RCC 7860 (cell line): ENCODE results near the gene FBXW11.
"Not testable (repeated sequence)": the region's sequence is repeated elsewhere in the genome, so short reads cannot be mapped to it uniquely, and the experiment has no call there.

Source experiments
- DNase-seq: peaks from one replicate; pipeline ENCODE4 v3.0.0-alpha.2; 2015; ENCODE audit warnings: low spot score
- FAIRE-seq: peaks from 2 replicates; lab custom pipeline; 2012; peaks lifted over from hg19 to GRCh38; lab: Jason Lieb, UNC

The FBXW11 gene

GRCh38 chr5:171956314-171956713 lies 50.1 kb downstream of the FBXW11 start:
- no peak for FAIRE-seq
- DNase-seq = no peak

GRCh38 chr5:171955761-171956160 lies 50.7 kb downstream of the FBXW11 start:
- FAIRE-seq (no peak), DNase-seq (no peak)

GRCh38 chr5:171954721-171955120 lies 51.7 kb downstream of the FBXW11 start:
- no peak for DNase-seq
- no peak for FAIRE-seq

- peak; percentile 15 for FAIRE-seq
- peak; percentile 12 for DNase-seq
Observed at GRCh38 chr5:171953860-171954701, 52.4 kb downstream of the FBXW11 start.

GRCh38 chr5:171952021-171952420 lies 54.4 kb downstream of the FBXW11 start:
- DNase-seq (no peak), FAIRE-seq (no peak)

- FAIRE-seq (no peak), DNase-seq (no peak)
Observed at GRCh38 chr5:171951218-171951617, 55.2 kb downstream of the FBXW11 start.

GRCh38 chr5:171946000-171946781 lies 60.2 kb downstream of the FBXW11 start:
- FAIRE-seq = no peak
- no peak for DNase-seq

- FAIRE-seq (no peak), DNase-seq (no peak)
Observed at GRCh38 chr5:171945476-171945875, 61.0 kb downstream of the FBXW11 start.

- no peak for FAIRE-seq
Observed at GRCh38 chr5:171945066-171945465, 61.4 kb downstream of the FBXW11 start.

GRCh38 chr5:171942112-171942516 lies 64.3 kb downstream of the FBXW11 start:
- DNase-seq, FAIRE-seq: not testable (repeated sequence)

More at GRCh38 chr5:171945066-171945465, 61.4 kb downstream of the FBXW11 start:
- DNase-seq = no peak

GRCh38 chr5:171941675-171942074 lies 64.8 kb downstream of the FBXW11 start:
- FAIRE-seq = peak; percentile 32
- DNase-seq = not testable (repeated sequence)

- not testable (repeated sequence) for FAIRE-seq, DNase-seq
Observed at GRCh38 chr5:171941275-171941674, 65.2 kb downstream of the FBXW11 start.

GRCh38 chr5:171939951-171940350 lies 66.5 kb downstream of the FBXW11 start:
- no peak for DNase-seq
- FAIRE-seq = no peak

- FAIRE-seq = no peak
- no peak for DNase-seq
Observed at GRCh38 chr5:171938358-171938757, 68.1 kb downstream of the FBXW11 start.

- no peak for DNase-seq
- FAIRE-seq = no peak
Observed at GRCh38 chr5:171937351-171937750, 69.1 kb downstream of the FBXW11 start.

GRCh38 chr5:171934586-171934985 lies 71.9 kb downstream of the FBXW11 start:
- FAIRE-seq (no peak), DNase-seq (no peak)

- DNase-seq (no peak), FAIRE-seq (no peak)
Observed at GRCh38 chr5:171931163-171931562, 75.3 kb downstream of the FBXW11 start.

GRCh38 chr5:171927345-171927941 lies 79.0 kb downstream of the FBXW11 start:
- FAIRE-seq = no peak

GRCh38 chr5:171926311-171926710 lies 80.1 kb downstream of the FBXW11 start:
- DNase-seq = no peak
- no peak for FAIRE-seq

More at GRCh38 chr5:171927345-171927941, 79.0 kb downstream of the FBXW11 start:
- DNase-seq = no peak

- FAIRE-seq (no peak), DNase-seq (no peak)
Observed at GRCh38 chr5:171924493-171925122, 81.8 kb downstream of the FBXW11 start.
